HuH-7 (cell line): ENCODE measurements around the gene ARF4.
A peak's percentile ranks its signal among the peaks of the same experiment; 100 is the strongest.
"Not testable (repeated sequence)": the region's sequence is repeated elsewhere in the genome, so short reads cannot be mapped to it uniquely, and the experiment has no call there.

Experiments
- DNase-seq: peaks from one replicate; pipeline ENCODE4 v3.0.0; 2011; ENCODE audit warnings: low spot score

Gene ARF4

DNA sequence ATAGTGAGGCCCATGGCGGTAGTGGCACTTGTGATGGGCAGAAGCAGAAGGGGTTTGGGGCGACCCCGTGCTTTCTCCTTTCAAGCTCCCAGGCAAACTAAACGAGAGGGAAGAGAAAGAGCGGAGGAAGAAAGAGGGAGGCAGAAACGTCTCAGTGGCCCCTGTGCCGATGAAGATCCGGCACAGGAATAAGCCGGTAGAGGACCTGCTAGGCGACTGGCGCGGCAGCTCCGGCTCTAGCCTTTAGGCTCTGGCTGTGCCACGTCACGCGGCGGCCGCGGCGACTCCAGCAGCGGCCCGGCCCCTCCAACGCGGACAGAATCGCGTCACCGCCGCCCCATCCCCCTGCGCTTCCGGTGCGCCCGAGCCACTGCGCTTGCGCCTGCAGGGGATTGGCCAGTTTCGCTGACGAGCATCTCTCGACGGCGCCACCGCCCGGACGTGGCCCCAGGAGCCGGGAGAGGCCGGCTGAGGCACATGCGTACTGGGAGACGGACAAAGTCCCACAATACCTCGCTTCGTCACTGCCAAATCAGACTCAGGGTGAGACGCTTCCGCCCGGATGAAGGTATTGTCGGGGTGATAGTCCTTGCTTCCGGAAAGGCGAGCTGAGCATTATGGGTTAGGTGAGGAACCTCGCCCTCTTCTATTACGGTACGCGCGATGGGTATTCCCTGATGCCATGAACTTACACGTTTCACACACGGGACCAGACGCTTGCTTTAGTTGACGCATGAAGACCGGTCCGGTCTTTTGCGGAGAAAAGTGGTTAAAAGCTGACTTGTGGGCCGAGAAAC is at the start of gene ARF4:
Gene ARF4 (minus strand): TSS at position 218 of the 797 bp plus-strand sequence. CDS start 204 bp downstream, at position 14.
- peak; percentile 72 for DNase-seq

DNA sequence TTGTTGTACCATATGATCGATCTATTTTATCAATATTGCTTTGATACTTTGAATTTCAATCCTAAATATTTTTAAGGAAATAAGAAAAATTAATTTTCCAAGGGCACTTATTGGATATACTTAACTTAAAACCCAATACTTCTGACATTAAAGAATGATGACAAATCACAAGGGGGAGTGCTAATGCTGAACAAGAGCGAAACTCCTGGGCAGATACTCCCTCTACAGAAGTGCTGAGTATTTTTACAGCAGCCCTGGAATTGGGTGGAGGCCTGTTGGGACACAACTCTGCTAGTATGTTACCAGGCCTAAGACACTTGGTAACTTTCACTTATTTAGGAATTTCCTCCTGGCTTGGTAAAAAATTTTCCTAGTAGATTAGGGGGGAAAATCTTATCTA is 49.6 kb upstream of the ARF4 start:
- DNase-seq, result no peak

DNA sequence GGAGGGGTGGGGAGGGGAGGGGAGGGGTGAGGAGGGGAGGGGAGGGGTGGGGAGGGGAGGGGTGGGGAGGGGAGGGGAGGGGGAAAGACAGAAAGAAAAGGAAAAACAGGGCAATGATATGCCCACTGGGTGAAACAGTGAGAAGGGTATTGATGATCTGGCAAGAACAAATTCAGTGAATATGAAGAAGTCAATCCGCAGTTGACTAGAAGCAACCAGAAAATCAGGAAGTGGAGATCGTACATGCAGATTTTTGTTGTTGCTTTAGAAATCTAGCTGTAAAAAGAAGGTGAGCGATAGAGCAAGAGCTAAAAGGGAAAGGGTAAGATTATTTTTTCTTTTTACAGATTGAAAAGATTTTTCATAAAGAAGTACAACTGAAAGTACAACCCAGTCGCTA is 47.6 kb upstream of the ARF4 start:
- no peak for DNase-seq

DNA sequence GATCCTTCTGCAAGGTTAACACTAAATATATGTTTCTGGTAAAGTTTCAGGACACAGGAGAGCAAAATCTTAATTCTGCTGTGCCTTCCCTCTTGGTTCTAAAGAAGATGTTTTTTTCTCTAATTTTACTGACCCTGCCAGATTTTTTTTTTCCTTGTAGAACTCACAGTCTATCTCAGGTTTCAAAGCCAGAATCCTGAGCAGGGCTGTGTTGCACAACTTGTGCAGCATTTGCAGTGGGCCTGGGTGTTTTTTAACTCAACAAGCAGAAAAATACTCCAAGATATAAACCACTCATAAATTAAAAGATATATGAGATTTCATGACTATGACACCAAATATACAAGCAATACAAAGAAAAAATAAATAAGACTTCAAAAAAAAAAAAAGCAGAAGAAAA is 40.2 kb upstream of the ARF4 start:
- no peak for DNase-seq

DNA sequence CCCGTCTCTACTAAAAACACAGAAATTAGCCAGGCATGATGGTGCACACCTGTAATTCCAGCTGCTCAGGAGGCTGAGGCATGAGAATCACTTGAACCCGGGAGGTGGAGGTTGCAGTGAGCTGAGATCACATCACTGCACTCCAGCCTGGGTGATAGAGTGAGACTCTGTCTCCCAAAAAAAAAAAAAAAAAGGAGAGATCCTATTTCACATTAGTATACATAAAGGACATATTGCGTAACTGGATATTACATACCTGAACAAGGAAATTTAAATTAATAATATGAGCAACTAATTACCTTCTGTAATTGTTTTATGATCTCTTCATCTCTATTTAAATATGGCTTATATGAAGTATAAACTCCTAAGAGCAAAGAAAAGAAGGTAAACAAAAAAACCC is 37.1 kb upstream of the ARF4 start:
- not testable (repeated sequence) for DNase-seq

DNA sequence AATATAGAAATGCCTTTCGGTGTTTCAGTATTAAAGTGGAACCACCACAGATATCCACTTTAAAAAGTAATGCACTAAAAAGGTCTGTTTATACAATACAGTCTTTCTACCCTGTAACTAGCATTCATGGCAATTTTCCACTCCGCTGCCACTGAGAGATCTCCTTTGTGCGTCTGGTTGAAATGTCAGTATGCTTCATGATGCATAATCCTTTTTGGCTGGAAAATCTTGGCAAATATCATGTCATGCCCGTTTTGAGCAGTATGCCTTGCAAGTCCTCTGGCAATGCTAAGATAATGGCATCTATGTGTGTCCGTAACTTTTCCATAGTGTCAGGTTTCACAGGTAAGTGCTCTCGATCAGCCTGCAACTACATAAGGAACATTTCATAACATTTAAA is 30.8 kb upstream of the ARF4 start:
- no peak for DNase-seq

DNA sequence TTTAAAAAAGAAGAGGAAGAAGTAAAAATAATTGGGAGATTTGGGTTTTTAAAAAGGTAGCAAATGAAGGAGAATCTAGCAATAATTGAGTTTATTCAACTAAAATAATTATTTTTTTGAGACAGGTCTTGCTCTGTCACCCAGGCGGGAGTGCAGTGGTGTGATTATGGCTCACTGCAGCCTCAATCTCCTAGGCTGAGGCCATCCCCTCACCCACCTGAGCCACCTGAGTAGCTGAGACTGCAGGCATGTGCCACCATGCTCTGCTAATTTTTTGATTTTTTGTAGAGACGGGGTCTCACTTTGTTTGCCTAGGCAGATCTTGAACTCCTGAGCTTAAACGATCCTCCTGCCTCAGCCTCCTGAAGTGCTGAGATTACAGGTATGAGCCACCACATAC is 27.7 kb upstream of the ARF4 start:
- DNase-seq, result no peak

DNA sequence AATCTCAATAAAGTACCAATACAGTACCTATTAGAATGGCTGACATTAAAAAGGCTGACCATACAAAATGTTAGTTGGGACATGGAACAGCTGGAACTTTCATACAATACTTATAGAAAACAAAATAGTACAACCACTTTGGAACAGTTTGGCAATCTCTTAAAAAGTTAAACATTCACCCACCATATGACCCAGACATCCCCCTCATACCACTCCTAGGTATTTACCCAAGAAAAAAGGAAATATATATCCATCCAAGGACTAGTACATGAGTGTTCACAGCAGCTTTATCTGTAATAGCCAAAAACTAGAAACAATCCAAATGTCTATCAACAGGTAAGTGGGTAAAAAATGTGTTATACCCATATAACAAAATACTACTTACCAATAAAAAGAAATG is 25.2 kb upstream of the ARF4 start:
- DNase-seq, result no peak

DNA sequence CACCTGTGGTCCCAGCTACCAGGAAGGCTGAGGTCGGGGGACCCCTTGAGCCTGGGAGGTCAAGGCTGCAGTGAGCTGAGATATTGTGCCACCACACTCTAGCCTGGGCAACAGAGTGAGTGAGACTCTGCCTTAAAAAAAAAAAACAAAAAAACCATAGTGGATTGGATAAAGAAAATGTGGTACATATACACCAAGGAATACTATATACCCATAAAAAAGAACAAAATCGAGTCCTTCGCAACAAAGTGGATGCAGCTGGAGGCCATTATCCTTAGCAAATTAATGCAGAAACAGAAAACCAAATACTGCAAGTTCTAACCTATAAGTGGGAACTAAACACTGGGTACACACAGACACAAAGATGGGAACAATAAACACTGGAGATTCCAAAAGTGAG is 20.6 kb upstream of the ARF4 start:
- no peak for DNase-seq

DNA sequence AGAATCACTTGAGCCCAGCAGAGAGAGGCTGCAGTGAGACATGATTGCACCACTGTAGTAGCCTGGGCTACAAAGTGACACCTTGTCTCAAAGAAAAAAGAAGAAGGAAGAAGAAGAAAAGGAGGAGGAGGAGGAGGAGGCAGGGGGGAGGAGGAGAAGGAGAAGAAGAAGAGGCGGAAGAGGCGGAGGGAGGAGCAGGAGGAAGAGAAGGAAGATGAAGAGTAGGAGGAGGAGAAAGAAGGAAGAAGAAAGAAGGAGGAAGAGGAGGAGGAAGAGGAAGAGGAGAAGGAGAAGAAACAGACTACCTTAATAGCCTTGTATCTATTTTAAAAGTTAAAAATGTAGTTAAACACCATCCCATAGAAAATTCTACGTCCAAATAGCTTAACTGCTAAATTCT is 19.1 kb upstream of the ARF4 start:
- no peak for DNase-seq

DNA sequence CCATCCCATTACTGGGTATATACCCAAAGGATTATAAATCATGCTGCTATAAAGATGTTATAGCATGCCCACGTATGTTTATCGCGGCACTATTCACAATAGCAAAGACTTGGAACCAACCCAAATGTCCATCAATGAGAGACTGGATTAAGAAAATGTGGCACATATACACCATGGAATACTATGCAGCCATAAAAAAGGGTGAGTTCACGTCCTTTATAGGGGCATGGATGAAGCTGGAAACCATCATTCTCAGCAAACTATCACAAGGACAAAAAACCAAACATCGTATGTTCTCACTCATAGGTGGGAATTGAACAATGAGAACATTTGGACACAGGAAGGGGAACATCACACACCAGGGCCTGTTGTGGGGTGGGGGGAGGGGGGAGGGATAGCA is 14.7 kb upstream of the ARF4 start:
- DNase-seq, result not testable (repeated sequence)

DNA sequence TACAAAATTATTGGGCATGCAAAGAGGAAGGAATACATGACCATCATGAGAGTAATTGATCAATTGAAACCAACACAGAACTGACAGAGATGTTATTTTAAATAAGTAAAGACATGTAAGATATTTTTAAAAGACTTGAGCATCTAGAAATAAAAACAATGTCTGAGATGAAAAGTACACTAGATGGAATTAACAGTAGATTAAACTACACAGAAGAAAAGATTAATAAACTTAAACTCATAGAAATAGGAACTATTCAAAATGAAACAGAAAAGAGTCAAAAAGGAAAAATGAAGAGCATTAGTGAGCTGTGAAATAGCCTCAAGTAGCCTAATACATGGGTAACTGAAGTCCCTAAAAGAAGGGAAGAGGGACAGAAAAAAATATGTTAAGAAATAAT is 8.5 kb upstream of the ARF4 start:
- no peak for DNase-seq

DNA sequence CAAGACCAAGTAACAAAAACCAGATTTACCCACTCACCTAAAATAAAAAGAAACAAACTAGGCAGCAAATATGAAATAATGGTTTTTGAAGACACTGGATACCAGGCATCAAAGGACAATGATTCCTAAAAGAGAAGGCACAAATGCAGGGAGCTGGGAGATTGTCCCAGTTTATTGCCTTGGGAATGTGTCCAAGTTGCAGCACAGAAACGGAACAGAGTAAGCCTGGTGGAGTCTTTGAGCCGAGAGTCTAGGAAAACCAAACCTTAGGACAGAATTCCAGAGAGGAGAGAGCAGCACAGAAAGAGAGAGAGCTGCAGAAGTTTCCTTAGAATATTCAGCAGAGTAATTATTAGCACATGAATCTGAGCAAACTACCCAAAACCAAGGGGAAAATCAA is 7.8 kb upstream of the ARF4 start:
- DNase-seq, result no peak

DNA sequence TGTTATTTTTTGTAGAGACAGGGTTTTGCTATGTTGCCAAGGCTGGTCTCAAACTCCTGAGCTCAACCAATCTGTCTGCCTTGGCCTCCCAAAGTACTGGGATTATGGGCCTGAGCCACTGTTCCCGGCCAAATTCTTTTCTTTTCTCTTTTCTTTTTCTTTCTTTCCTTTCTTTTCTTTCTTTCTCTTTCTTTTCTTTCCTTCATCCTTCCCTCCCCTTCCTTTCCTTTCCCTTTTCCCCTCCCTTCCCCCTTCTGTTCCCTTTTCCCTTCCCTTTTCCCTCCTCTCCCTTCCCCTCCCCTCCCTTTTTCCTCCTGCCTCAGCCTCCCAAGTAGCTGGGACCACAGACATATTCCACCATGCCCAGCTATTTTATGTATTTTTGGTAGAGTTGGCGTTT is 3.1 kb upstream of the ARF4 start:
- no peak for DNase-seq

DNA sequence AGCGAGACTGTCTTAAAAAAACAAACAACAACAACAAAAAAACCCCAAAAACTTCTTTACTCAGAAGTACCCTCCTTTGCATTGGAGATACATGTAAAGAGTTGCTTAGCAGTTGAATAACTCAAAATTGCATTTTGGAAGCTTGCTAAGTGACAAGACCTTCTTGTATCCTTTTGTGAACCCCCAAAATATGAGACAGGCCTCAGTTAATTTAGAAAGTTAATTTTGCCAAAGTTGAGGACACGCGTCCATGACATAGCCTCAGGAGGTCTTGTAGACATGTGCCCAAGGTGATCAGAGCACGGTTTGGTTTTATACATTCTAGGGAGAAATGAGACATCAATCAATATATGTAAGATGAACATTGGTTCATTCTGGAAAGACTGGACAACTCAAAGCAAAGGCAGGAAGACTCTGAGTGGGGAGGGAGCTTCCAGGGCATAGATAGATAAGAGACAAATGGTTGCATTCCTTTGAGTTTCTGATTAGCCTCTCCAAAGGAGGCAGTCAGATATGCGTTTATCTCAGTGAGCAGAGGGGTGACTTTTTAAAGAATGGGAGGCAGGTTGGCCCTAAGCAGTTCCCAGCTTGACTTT is 1.7 kb upstream of the ARF4 start:
- DNase-seq, result no peak

DNA sequence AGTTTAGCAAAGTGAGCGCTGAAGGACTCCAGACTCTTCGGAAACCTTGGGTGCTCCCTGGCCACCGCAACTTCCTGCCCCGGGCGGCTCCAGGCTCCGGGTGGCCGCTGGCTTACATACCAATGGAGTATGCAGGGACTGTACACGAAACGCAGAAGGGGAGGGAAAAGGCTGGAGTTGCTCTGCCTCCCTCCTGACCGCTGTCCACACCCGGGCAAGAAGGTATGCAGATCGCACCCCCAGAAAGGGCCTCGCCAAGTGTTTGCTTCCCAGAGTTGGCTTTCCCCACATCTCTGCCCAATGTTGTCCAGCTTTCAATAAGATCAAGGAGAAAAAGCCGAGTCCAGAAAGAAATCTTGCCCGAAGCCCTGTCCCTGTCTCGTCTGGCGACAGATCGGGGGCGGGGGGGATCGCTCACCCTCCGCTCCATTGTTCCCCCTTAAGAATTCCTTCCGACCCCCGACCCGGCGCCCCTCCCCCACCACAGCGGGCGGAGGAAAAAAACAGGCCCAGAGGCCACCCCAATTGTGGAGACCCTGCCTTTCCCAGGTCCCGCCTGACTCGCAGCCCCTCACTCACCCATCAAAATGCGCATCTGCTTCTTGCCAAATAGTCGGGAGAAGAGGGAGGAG is 533 bp downstream of the ARF4 start:
- peak; percentile 12 for DNase-seq

DNA sequence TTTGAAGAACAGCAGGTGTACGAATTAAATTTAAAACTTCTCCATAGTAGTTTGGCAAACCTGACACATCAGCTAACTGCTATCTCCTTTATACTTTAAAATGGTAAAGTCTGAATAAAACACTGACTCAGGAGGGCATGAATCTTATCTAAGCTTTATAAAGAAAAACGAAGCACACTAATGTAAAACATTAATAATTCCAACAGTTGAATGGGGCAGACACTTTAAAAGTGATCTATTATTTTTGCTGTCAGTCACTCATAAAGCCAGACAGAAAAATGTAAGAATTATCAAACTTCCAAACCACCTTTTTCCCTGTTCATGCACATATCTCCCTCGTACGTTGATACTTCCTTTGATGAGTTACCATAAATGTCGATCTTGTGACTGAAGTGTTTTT is 2.6 kb downstream of the ARF4 start:
- DNase-seq, result no peak

DNA sequence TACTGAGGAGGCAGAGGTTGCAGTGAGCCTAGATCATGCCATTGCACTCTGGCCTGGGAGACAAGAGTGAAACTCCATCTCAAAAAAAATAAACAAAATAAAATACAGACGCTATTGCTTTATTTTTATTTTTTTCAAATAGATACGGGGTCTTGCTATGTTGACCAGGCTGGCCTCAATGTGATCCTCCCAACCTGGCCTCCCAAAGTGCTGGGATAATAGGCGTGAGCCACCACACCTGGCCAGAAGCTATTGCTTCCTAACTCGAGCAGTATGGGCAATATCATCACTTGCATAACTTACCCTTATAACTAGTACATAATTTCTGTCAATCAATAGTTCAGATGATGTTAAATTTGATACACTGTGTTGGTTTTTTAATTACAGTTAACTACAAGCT is 3.0 kb downstream of the ARF4 start:
- no peak for DNase-seq

DNA sequence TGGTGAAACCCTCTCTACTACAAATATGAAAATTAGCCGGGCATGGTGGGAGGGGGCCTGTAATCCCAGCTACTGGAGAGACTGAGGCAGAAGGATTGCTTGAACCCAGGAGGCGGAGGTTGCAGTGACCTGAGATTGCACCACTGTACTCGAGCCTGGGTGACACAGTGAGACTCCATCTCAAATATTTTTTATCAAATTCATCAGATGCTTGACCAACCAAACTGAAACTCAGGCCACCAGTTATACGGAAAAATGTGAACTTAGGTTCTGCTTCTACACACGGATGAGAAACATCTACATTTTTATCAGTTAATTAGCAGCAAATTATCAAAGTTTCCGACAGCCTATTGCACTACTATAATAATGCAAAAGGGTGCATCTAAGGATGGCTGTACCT is 4.8 kb downstream of the ARF4 start:
- no peak for DNase-seq

DNA sequence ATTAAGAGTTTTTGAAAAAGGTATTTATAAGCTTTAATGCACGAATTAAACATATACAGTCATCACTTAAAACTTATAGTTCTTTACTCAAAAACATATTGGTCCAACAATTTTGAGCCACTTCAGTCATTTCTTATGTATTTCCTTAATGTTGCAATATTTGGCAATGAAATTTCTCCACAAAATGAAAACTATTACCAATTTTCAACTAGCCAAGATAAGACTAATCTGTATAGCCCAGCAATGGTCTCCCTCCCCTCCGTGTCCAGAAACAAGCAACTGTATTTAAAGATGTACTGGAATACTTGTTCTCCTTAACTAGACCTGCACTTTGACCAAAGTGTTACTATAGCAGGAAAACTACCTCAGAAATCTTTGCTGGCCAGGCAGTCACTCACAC is 9.2 kb downstream of the ARF4 start:
- DNase-seq, result no peak

DNA sequence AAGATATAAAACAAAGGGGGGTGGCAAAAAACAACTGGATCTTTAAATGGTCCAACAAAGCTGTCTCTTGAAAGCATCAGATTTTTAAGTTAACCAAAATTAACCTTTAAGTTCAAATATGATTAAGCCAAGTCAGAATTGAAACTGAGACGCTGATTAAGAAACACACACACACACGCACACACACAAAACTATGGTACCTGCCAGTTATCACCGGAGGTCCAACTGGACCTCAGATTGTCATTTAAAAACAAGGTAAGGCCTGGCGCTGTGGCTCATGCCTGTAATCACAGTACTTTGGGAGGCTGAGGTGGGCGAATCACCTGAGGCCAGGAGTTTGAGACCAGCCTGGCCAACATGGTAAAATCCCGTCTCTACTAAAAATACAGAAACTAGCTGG is 10.4 kb downstream of the ARF4 start:
- no peak for DNase-seq

DNA sequence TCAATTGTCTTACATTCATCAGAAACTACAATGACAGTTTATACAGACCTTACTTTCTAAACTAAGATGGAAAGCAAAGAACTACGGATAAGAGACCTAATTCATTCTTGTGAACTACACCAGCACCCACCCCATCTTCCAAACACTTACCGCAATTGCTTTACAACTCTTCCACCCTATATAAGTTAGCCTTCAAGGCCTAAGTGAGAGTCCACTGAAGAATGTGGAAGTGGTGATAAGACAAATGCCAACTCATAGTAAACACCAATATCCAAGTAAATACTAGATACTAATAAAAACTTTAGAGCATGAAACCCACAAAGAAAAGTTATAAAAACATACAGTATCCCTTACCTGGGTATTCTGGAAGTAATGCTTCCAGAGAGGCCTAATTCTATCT is 13.6 kb downstream of the ARF4 start:
- no peak for DNase-seq

DNA sequence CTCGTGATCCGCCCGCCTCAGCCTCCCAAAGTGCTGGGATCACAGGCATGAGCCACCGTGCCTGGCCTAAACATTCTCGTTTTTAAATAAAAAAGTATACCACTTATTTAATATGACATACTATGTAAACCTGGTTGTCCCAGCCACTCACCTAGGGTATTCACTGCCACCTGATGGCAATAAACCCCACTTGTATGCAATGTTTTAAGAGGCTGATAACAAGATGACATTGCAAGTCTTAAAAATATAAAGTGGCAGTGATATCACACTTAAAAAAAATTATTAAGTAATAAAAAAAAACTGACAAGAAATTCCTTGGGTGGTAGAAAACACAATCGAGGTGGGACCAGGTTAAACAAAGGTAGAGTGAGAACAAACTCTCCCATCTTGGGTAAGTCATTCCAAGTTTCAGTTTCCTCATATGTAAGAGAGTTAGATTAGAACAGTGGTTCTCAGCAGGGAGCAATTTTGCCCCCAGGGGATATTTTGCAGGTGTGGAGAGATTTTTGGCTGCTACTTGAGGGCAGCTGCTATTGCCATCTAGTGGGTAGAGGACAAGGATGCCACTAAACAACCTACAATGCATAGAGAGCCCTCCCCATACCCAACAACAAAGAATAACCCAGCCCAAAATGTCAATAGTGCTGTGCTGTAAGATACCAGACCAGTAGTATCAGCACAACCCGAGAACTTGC is 14.5 kb downstream of the ARF4 start:
- no peak for DNase-seq
